ENCODE measurements around the gene PREB.
"Not testable (repeated sequence)": the region's sequence is repeated elsewhere in the genome, so short reads cannot be mapped to it uniquely, and the experiment has no call there.

PREB gene

GRCh38 chr2:27122791-27123190, 11.6 kb downstream of the PREB start:
- in situ Hi-C loops (cut with HindIII; ENCODE audit: low sequenced_read_pairs), result loop anchor here (5.0 kb wide), 1 partner anchor 145 kb away; no protein-coding TSS in a partner anchor
- no peak for TF ChIP-seq CTCF (IDR thresholded peaks at IDR 0.05; ENCODE audit: low read depth, low read length, missing control alignments)
- no peak for DNase-seq (ENCODE audit: low read depth)
- H3K4me3 ChIP-seq (ENCODE audit: low read depth, low read length), result no peak overlapping the region

GRCh38 chr2:27121906-27122305, 12.5 kb downstream of the PREB start:
- in situ Hi-C loops (cut with HindIII; ENCODE audit: low sequenced_read_pairs), result loop anchor here (5.0 kb wide), 1 partner anchor 145 kb away; no protein-coding TSS in a partner anchor
- DNase-seq (ENCODE audit: low read depth), result no peak
- no peak overlapping the region for H3K4me3 ChIP-seq (ENCODE audit: low read depth, low read length)
- TF ChIP-seq CTCF (IDR thresholded peaks at IDR 0.05; ENCODE audit: low read depth, low read length, missing control alignments), result no peak

GRCh38 chr2:27119330-27119670, 15.1 kb downstream of the PREB start:
- in situ Hi-C loops (cut with HindIII; ENCODE audit: low sequenced_read_pairs), result loop anchor here (10.0 kb wide), 1 partner anchor 76 kb away; no protein-coding TSS in a partner anchor
- DNase-seq (ENCODE audit: low read depth), result not testable (repeated sequence)
- peak overlapping the region; percentile 33 for H3K4me3 ChIP-seq (ENCODE audit: low read depth, low read length)

GRCh38 chr2:27118525-27119329, 15.7 kb downstream of the PREB start, which contains the start of gene CGREF1:
Gene CGREF1 (minus strand): TSS chr2:27119128. CDS start chr2:27104366, 14,762 bp downstream.
- no peak for DNase-seq (ENCODE audit: low read depth)

GRCh38 chr2:27117995-27118524, 16.4 kb downstream of the PREB start:
- peak overlapping the region; percentile 33 for H3K4me3 ChIP-seq (ENCODE audit: low read depth, low read length)
- no peak for TF ChIP-seq CTCF (IDR thresholded peaks at IDR 0.05; ENCODE audit: low read depth, low read length, missing control alignments)
- no peak for DNase-seq (ENCODE audit: low read depth)
- in situ Hi-C loops (cut with HindIII; ENCODE audit: low sequenced_read_pairs), result loop anchor here (10.0 kb wide), 1 partner anchor 77 kb away; no protein-coding TSS in a partner anchor

More at GRCh38 chr2:27118525-27119329, 15.7 kb downstream of the PREB start, which contains the start of gene CGREF1:
- in situ Hi-C loops (cut with HindIII; ENCODE audit: low sequenced_read_pairs), result loop anchor here (10.0 kb wide), 1 partner anchor 76 kb away; no protein-coding TSS in a partner anchor
- peak within 1 kb of the TSS; percentile 33 for H3K4me3 ChIP-seq (ENCODE audit: low read depth, low read length)
- TF ChIP-seq CTCF (IDR thresholded peaks at IDR 0.05; ENCODE audit: low read depth, low read length, missing control alignments), result no peak

DNA sequence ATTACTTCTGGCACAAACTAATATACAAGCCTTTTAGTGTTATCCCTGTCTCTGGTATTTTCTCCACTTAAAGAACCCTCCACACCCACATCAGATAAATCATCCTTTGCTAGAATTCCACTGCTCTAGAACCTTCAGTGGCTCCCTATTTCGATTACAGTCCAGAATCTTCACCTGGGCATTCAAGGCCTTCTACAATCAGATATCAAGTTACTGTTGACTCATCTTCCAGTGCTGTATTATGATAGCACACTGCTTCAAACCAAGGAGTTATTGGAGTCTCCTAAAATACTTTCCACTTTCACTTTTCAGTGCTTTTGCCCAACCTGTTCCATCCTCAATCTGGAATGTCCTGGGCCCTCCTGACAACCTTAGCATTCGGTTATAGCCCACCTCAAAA, 18.9 kb downstream of the PREB start:
- in situ Hi-C loops (cut with HindIII; ENCODE audit: low sequenced_read_pairs), result loop anchor here (10.0 kb wide), 1 partner anchor 79 kb away; no protein-coding TSS in a partner anchor
- no peak for DNase-seq (ENCODE audit: low read depth)
- no peak overlapping the region for H3K4me3 ChIP-seq (ENCODE audit: low read depth, low read length)
- TF ChIP-seq CTCF (IDR thresholded peaks at IDR 0.05; ENCODE audit: low read depth, low read length, missing control alignments), result no peak

DNA sequence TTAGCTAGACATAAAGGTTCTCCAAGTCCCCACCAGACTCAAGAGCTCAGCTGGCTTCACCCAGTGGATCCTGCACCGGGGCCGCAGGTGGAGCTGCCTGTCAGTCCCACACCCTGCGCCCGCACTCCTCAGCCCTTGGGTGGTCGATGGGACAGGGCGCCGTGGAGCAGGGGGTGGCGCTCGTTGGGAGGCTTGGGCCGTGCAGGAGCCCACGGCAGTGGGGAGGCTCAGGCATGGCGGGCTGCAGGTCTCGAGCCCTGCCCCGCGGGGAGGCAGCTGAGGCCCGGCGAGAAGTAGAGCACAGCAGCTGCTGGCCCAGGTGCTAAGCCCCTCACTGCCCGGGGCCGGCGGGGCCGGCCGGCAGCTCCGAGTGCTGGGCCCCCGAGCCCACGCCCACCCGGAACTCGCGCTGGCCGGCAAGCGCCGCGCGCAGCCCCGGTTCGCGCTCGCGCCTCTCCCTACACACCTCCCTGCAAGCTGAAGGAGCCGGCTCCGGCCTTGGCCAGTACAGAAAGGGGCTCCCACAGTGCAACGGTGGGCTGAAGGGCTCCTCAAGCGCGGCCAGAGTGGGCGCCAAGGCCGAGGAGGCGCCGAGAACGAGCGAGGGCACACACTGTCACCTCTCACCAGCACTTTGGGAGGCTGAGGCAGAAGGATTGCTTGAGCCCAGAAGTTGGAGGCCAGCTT, 22.9 kb downstream of the PREB start:
- not testable (repeated sequence) for H3K4me3 ChIP-seq (ENCODE audit: low read depth, low read length); DNase-seq (ENCODE audit: low read depth)
- in situ Hi-C loops (cut with HindIII; ENCODE audit: low sequenced_read_pairs), result loop anchor here (5.0 to 10.0 kb wide), 2 partner anchors 83 to 136 kb away; no protein-coding TSS in a partner anchor

GRCh38 chr2:27110603-27111352, 23.7 kb downstream of the PREB start:
- not testable (repeated sequence) for H3K4me3 ChIP-seq (ENCODE audit: low read depth, low read length); DNase-seq (ENCODE audit: low read depth)
- in situ Hi-C loops (cut with HindIII; ENCODE audit: low sequenced_read_pairs), result loop anchor here (5.0 to 10.0 kb wide), 2 partner anchors 84 to 137 kb away; no protein-coding TSS in a partner anchor
